OCI-M1 (cell line): ENCODE results near the gene MED13L.
A peak's percentile ranks its signal among the peaks of the same experiment; 100 is the strongest.

Experiments used
- DNase-seq: peaks from one replicate; lab custom pipeline; 2025; lab: John Stamatoyannopoulos, UW

MED13L gene

GRCh38 chr12:116128779-116129178 lies 148.7 kb downstream of the MED13L start:
- no peak for DNase-seq

DNA sequence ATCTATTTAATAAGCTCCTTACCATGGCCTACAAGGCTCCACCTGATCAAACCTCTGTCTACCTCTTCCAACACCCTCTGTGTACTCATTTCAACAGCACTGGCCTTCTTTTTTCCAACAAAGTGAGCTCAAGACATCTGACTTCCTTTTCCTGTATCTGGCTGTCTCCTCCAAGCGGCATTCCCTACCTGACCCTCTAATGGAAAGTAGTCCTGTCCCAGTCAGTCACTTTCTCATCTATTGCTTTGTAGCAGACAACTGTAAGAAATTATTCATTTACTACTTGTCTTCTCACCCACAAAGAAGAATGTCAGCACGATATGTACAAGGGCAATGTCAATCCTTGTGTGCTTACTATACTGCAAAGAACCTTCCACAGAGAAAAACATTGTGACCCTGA lies 149.6 kb downstream of the MED13L start:
- DNase-seq = no peak

- DNase-seq = no peak
These were observed 150.9 kb downstream of the MED13L start for GRCh38 chr12:116126610-116127009.

GRCh38 chr12:116125956-116126566 lies 151.4 kb downstream of the MED13L start:
- DNase-seq = peak; percentile 18

DNA sequence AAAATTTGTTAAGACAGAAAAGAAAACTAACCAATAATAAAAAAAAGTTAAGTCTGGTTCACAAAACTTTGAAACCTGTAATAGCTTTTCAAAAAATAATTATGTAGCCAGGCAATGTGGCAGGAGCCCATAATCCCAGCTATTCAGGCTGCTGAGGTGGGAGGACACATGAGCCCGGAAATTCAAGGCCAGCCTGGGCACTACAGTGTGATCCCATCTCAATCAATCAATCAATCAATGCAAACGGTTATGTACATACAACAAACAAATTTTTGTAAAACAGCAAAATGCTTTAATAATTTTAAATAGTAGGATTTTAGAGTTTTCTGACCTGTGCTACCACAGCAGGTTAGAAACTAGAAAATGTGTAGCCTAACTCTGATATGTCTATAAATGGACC lies 152.4 kb downstream of the MED13L start:
- DNase-seq = no peak

DNA sequence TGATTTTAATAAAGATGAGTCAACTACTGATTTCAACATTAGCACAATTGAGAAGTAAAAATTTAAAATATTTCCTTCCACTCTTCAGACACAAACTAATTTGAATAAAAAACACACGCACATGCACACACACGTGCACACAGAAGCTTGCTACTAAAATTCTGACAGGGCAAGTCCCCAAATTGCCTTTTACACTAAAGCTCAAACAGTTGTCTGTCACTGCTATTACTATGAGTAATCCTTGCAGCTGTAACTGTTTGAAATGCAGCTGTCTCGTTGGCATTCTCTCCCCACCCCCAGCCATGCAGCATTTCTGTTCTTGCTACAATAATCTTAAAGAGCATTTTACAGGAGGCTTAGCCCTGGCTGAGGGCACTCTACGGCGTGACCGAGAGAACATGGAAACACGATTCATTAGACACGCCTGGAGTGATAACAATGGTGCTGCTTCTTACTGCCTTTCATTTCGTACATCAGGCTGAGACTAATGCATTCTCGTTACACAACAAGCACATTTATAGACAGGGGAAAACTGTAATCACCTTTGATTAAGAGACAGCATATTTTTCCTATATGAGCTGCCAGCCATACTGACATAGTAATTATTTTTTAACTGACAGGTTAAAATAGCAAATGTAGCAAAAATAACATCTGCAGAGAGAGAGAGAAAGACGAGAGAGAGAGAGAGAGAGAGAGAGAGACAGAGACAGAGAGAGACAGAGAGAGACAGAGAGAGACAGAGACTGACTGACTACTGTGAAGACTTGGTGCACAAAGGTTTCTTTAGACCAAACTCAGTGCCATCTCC lies 153.8 kb downstream of the MED13L start:
- peak; percentile 67 for DNase-seq

GRCh38 chr12:116122628-116123027 lies 154.9 kb downstream of the MED13L start:
- DNase-seq = peak; percentile 48

DNA sequence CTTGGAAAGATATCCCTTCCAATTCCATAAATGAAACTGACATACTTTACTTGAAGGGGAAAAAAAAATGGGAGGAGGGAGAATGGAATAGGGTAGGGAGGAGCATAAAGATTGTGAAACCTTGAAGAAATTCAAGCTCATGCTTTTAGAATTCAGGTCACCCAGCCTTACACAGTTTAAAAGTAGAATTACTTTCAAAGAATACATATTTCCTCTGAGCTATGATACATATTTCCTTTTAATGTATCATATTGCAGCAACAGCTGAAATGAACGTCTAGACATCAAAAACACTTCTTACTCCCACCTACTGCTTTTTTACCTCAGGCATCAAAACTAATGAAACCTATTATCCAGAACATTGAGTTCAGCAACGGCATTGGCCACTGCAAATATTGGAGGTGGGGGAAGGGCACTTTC lies 156.0 kb downstream of the MED13L start:
- peak; percentile 60 for DNase-seq

DNA sequence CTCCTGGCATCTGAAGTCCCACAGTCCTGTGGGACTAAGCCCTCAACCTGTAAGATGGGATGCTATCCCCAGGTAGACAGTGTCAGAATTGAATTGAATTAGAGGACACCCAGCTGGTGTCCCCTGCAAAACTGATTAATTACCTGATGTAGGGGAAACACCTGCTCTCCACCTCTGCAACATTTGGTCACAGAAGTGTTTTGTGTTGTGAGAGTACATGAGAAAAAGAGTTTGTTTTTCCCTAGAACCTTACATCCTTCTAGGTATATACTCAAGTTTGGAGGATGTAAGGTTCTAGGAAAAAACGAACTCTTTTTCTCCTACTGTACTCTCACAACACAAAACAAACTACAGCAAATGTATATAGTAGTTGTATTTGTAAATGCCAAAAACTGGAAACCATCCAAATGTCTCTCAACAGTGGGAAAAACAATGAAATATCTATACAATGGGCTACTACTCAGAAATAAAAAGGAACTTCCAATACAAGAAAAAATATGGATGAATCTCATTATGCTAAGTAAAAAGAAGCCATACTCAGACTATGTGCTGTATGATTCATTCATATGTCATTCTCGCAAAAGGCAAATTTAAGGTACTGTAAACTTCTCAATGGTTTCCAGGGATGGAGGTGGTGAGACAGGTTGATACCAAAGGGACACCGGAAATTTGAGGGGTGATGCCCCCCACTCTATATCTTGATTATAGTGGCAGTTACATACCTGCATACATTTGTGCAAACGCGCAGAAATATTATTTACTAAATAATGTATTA lies 160.7 kb downstream of the MED13L start:
- DNase-seq = no peak

- DNase-seq = no peak
These were observed 163.9 kb downstream of the MED13L start for GRCh38 chr12:116113398-116114130.

DNA sequence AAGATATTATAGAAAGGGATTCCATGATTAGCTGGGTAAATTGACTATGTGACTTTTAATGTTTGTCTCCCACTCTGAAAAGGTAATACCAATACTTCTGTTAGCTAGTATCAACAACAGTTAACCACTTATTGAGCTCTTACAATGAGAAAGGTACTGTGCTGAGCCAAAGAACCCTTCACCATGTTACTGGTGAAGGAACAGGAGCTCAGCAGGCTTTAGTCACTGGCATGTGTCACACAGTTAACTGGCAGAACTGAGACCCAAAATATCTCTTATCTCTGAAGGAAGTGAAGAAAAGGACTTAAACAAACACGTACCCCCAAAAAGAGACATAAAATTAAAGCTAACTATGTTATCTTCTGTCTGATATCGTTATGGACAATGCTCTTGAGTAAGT lies 170.6 kb downstream of the MED13L start:
- no peak for DNase-seq

DNA sequence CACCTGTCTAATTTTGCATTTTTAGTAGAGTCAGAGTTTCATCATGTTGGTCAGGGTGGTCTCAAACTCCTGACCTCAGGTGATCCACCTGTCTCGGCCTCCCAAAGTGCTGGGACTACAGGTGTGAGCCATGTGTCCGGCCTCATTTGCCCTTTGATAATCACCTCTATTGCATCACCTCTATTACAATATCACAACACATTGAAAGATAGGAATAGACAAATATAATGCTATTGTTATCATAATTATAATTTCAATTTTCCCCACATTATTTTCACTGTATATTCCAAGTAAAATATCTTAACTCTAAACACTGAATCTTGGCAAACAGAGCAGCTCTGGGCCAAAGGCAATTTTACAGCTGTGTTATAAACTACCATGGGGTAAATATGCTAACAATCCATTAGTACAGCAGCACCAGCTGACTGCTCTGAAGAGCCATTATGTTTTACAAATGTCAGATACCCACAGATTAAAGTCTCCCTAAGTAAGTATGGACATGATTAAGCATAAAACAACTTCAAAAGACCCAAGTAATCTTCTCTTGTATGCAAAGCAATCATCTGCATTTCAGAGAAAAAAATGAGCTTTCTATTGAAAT lies 173.2 kb downstream of the MED13L start:
- no peak for DNase-seq

GRCh38 chr12:116101991-116102390 lies 175.5 kb downstream of the MED13L start:
- no peak for DNase-seq

DNA sequence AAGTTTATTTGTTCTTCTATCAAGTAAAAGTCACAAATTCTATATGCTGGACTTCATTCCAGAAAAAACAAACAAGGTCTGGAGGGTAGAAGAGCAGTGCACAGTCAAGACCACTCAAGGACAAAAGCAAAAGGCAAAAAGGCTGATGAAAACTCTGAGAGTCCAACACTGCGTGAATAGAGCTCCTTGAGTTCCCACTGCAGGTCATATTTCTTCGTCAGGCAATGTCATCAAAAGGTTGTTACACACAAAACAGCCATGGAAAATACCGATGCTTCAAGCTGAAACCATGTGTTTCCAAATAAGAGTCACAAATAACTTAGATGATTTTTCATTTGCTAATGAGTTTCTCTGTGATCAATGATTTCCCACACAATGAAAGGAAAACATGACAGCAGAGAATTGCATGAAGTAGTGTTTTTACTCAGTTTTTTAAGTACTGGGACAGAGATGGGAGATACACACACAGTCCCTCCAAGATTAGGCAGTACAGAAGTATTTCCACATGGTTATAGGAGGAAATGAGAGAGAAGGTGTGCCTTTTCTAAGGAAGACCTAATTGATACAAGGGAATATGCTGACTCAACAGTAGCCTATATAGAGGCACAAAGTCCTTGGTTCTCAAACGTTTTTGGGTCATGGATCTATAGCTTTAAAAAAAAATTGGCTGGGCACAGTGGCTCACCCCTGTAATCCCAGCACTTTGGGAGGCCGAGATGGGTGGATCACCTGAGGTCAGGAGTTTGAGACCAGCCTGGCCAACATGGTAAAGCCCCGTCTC lies 177.7 kb downstream of the MED13L start:
- no peak for DNase-seq

GRCh38 chr12:116096874-116097273 lies 180.6 kb downstream of the MED13L start:
- DNase-seq = no peak

- DNase-seq = peak; percentile 29
These were observed 183.0 kb downstream of the MED13L start for GRCh38 chr12:116094475-116094874.

DNA sequence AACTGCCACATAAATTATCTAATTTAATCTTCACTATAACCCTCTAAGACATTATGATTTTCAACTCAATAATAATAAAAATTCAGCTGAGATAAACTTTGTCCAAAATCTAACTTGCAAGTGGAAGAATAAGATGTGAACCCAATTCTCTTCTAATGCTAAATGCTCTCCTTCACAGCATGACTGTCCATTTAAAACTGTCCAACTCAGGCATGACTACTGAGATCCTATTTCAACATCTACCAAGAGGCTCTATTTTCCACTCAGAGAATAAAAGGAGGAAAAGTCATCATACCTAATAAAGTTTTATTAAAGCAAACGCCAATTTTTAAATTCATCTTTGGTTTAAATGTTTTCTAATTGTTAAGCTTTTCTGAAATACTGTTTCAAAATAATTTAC lies 183.6 kb downstream of the MED13L start:
- DNase-seq = no peak

DNA sequence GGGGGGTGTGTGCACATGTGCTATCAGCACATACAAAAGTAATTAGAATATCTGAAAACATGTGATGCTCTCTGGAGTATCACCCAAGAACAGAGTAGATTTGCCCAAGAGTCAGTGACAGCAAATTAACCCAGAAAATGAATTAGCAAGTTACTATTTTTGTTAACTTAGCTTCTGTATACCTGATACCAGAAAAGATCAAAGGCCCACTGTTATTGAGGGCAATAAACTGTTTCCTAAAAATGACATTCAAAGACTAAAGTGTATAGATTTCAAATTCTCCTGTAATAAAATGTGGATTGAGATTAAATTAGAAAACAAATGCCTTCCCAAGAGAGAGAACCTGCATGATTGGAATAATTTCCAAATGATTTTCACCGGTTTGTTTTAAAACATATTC lies 184.7 kb downstream of the MED13L start:
- no peak for DNase-seq

DNA sequence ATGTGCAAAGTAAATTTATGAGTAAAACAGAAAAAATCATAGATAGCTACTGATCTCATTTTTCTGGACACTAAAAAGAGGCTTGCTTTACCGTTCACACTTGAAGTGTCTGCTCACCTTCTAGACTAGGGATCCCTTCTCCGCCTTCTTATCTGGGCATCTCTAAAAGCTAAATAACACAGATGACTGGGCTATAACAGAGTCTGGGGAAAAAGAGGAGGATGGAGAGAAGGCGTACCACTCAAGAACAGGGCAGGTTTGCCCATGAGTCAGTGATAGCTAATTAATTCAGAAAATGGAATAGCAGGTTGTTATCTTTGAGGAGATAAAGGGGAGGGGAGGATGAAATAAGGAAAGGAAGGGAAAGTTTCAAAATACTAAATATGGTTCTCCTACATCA lies 185.3 kb downstream of the MED13L start:
- no peak for DNase-seq

DNA sequence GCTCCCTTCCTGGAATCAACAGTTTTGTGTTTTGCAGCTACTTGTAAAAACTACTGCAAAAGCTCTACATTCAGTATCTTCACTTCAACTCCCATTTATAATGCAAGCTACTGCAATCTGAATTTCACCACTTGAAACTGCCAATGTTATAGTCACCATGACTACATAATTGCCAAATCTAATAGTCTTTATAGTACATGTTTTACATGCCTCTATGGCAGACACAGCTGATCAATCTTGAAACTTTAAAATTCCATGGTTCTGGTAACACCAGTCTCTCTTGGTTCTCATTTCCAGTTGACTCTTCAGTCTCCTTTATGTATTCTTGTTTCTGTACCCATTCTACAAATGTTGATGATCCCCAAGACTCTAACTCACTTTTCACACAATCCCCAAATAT lies 185.9 kb downstream of the MED13L start:
- DNase-seq = no peak

DNA sequence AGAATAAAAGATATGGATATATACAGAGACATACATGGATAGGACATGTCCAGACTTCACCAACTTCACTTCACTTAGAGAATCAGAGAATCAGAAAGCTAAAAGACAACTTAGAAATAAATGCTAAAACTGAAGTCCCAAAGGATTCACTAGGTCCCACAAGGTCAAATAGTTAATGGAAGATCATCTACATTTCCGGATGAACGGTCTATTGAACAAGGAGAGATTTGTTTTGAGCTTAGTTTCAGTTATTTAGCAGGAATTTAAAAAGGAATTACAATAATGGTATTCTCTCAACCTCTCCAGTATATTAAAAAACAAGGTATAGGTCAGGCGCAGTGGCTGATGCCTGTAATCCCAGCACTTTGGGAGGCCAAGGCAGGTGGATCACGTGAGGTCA lies 187.0 kb downstream of the MED13L start:
- no peak for DNase-seq
